ENCODE data around the gene TECPR2.
"Not testable (repeated sequence)": the region's sequence is repeated elsewhere in the genome, so short reads cannot be mapped to it uniquely, and the experiment has no call there.

Gene TECPR2

GRCh38 chr14:102538602-102539543 is 176.1 kb downstream of the TECPR2 start:
- DNase-seq = no peak

- peak; percentile 90 to 93 for DNase-seq
Observed at GRCh38 chr14:102539544-102540314, 177.0 kb downstream of the TECPR2 start.

- DNase-seq = peak; percentile 81 to 86
Observed at GRCh38 chr14:102540315-102541028, 177.7 kb downstream of the TECPR2 start.

GRCh38 chr14:102541029-102541491 is 178.3 kb downstream of the TECPR2 start:
- DNase-seq = not testable (repeated sequence)

GRCh38 chr14:102541771-102542170 is 179.0 kb downstream of the TECPR2 start:
- no peak for DNase-seq

- DNase-seq = no peak
Observed at GRCh38 chr14:102544046-102544746, 181.5 kb downstream of the TECPR2 start.

GRCh38 chr14:102544747-102545460 is 182.2 kb downstream of the TECPR2 start:
- DNase-seq = no peak

- no peak for DNase-seq
Observed at GRCh38 chr14:102545461-102546265, 182.9 kb downstream of the TECPR2 start.

GRCh38 chr14:102548616-102549240 is 186.0 kb downstream of the TECPR2 start:
- no peak for DNase-seq

- DNase-seq = not testable (repeated sequence)
Observed at GRCh38 chr14:102550927-102551401, 188.2 kb downstream of the TECPR2 start.

All from NCI-H2081 (cell line).